H1 (cell line): ENCODE measurements around the gene FLG. TPM values are rescaled to one million over a fixed set of nuclear protein-coding genes. Genes with fewer than 3 reads are reported as not detected.
"Not testable (repeated sequence)": the region's sequence is repeated elsewhere in the genome, so short reads cannot be mapped to it uniquely, and the experiment has no call there.

Experiments
- CTCF ChIA-PET: fragments of 300-600 bp; sonication (Branson Sonifier 250); formaldehyde crosslinking; loops from one replicate; lab custom pipeline; 2021; ENCODE audit not compliant: partially characterized antibody; lab: Charles Lee
- POLR2A ChIA-PET: fragments of 300-600 bp; sonication (Branson Sonifier 250); formaldehyde crosslinking; loops from one replicate; lab custom pipeline; 2021; ENCODE audit warnings: inconsistent platforms; ENCODE audit not compliant: partially characterized antibody; lab: Charles Lee
- DNase-seq, 2 experiments: peaks; one replicate each; pipeline versions ENCODE4 v3.0.0 to v3.0.0-alpha.2; 2010 to 2022; ENCODE audit warnings: low spot score in 2 of 2, low read depth in 1 of 2, mixed read lengths in 1 of 2
- FAIRE-seq: peaks from 2 replicates; lab custom pipeline; 2011; peaks lifted over from hg19 to GRCh38; lab: Jason Lieb, UNC
- H2AFZ ChIP-seq: 2 replicates; pipeline ENCODE4 v1.8.1; 2012; ENCODE audit warnings: low read length, inconsistent platforms
- H2AK5ac ChIP-seq: 2 replicates; pipeline ENCODE4 v1.6.1; 2013; ENCODE audit warnings: low read depth, low read length
- H2BK120ac ChIP-seq: replicated peaks from 2 replicates; pipeline ENCODE3; 2013; ENCODE audit warnings: low read depth, low read length, inconsistent platforms
- H2BK12ac ChIP-seq: 2 replicates; pipeline ENCODE4 v1.6.1; 2013; ENCODE audit warnings: low read depth, low read length
- H2BK15ac ChIP-seq: 2 replicates; pipeline ENCODE4 v1.6.1; 2013; ENCODE audit warnings: low read length
- H2BK20ac ChIP-seq: 2 replicates; pipeline ENCODE4 v1.6.1; 2013; ENCODE audit warnings: low read length
- H2BK5ac ChIP-seq: 2 replicates; pipeline ENCODE4 v1.6.1; 2013; ENCODE audit warnings: low read depth, low read length
- H3K14ac ChIP-seq: 2 replicates; pipeline ENCODE4 v1.6.1; 2013; ENCODE audit warnings: inconsistent platforms; ENCODE audit not compliant: insufficient read length
- H3K18ac ChIP-seq: 2 replicates; pipeline ENCODE4 v1.6.1; 2013; ENCODE audit warnings: low read length; ENCODE audit errors: extremely low read depth
- H3K23ac ChIP-seq: 2 replicates; pipeline ENCODE4 v1.6.1; 2013; ENCODE audit warnings: inconsistent platforms; ENCODE audit not compliant: insufficient read length
- H3K23me2 ChIP-seq: 2 replicates; pipeline ENCODE4 v1.6.1; 2013; ENCODE audit warnings: low read depth, low read length
- H3K27ac ChIP-seq: 2 replicates; pipeline ENCODE4 v1.6.1; 2011; ENCODE audit warnings: low read depth, low read length, inconsistent platforms
- H3K27me3 ChIP-seq, 4 experiments: replicated peaks in 1 of 4; 1 replicate in 1 of 4; 2 replicates in 3 of 4; pipeline versions ENCODE4 v1.6.1 to v1.8.1; 2011 to 2013; ENCODE audit warnings: low read length in 3 of 4, mild to moderate bottlenecking in 3 of 4, inconsistent platforms in 2 of 4, mixed read lengths in 2 of 4, moderate library complexity in 1 of 4; ENCODE audit not compliant: control insufficient read depth in 3 of 4, insufficient read depth in 3 of 4; ENCODE audit errors: extremely low read depth in 1 of 4
- H3K36me3 ChIP-seq, 4 experiments: 2 replicates each; pipeline versions ENCODE4 v1.6.1 to v1.8.1; 2011 to 2013; ENCODE audit warnings: mild to moderate bottlenecking in 4 of 4, low read length in 3 of 4, moderate library complexity in 2 of 4, control low read depth in 1 of 4, inconsistent platforms in 1 of 4; ENCODE audit not compliant: insufficient read depth in 4 of 4, control insufficient read depth in 2 of 4
- H3K4ac ChIP-seq: replicated peaks from 2 replicates; pipeline ENCODE3; 2013; ENCODE audit warnings: low read length, low read depth, mixed read lengths, inconsistent platforms; ENCODE audit not compliant: insufficient read length
- H3K4me1 ChIP-seq, 4 experiments: replicated peaks in 1 of 4; 1 replicate in 1 of 4; 2 replicates in 3 of 4; pipeline versions ENCODE4 v1.6.1 to v1.8.1; 2011 to 2013; ENCODE audit warnings: low read length in 3 of 4, inconsistent platforms in 2 of 4, mixed read lengths in 1 of 4; ENCODE audit not compliant: insufficient read depth in 4 of 4, control insufficient read depth in 3 of 4
- H3K4me2 ChIP-seq, 2 experiments: 2 replicates each; pipeline versions ENCODE4 v1.6.1 to v1.8.1; 2011 to 2013; ENCODE audit warnings: low read depth in 2 of 2, low read length in 2 of 2, control low read depth in 1 of 2, inconsistent platforms in 1 of 2, mild to moderate bottlenecking in 1 of 2; ENCODE audit not compliant: insufficient read depth in 1 of 2
- H3K4me3 ChIP-seq, 4 experiments: fragments of 200-600, 300-600 bp in 1 of 4; sonication (generic), shearing (Covaris generic), sonication (Bioruptor Twin) in 1 of 4; 2 replicates each; pipeline versions ENCODE4 v1.5.1 to v1.8.1; 2011 to 2016; ENCODE audit warnings: low read length in 4 of 4, low read depth in 3 of 4, control low read depth in 2 of 4, inconsistent platforms in 2 of 4, mild to moderate bottlenecking in 2 of 4, mixed read lengths in 1 of 4, moderate library complexity in 1 of 4; ENCODE audit not compliant: insufficient read depth in 2 of 4; ENCODE audit errors: extremely low read depth in 1 of 4
- H3K56ac ChIP-seq: replicated peaks from 2 replicates; pipeline ENCODE3; 2013; ENCODE audit warnings: low read depth, mild to moderate bottlenecking, mixed read lengths, low read length, inconsistent platforms; ENCODE audit not compliant: insufficient read length
- H3K79me1 ChIP-seq: 2 replicates; pipeline ENCODE4 v1.6.1; 2013; ENCODE audit warnings: low read depth, low read length, control low read depth
- H3K79me2 ChIP-seq, 2 experiments: 2 replicates each; pipeline versions ENCODE4 v1.6.1 to v1.8.1; 2012 to 2013; ENCODE audit warnings: low read length in 2 of 2, mild to moderate bottlenecking in 2 of 2, inconsistent platforms in 1 of 2; ENCODE audit not compliant: insufficient read depth in 2 of 2, control insufficient read depth in 1 of 2
- H3K9ac ChIP-seq, 4 experiments: replicated peaks in 1 of 4; 1 replicate in 1 of 4; 2 replicates in 3 of 4; pipeline versions ENCODE4 v1.6.1 to v1.8.1; 2011 to 2013; ENCODE audit warnings: low read depth in 3 of 4, low read length in 3 of 4, control low read depth in 2 of 4, mild to moderate bottlenecking in 2 of 4, moderate library complexity in 2 of 4, inconsistent platforms in 1 of 4; ENCODE audit errors: extremely low read depth in 1 of 4
- H3K9me3 ChIP-seq, 2 experiments: 2 replicates each; pipeline versions ENCODE4 v1.6.1 to v1.8.1; 2012 to 2013; ENCODE audit warnings: mild to moderate bottlenecking in 2 of 2, moderate library complexity in 2 of 2, control low read depth in 1 of 2, inconsistent platforms in 1 of 2, low read depth in 1 of 2, low read length in 1 of 2, mixed read lengths in 1 of 2; ENCODE audit not compliant: insufficient read depth in 2 of 2
- H4K20me1 ChIP-seq, 2 experiments: replicated peaks in 1 of 2; 2 replicates each; pipeline versions ENCODE3 to v1.8.1; 2011 to 2013; ENCODE audit warnings: inconsistent platforms in 2 of 2, low read length in 2 of 2, mild to moderate bottlenecking in 1 of 2; ENCODE audit not compliant: insufficient read depth in 2 of 2, control insufficient read depth in 1 of 2
- H4K5ac ChIP-seq: 2 replicates; pipeline ENCODE4 v1.6.1; 2013; ENCODE audit warnings: low read length, low read depth, mixed read lengths, inconsistent platforms; ENCODE audit not compliant: insufficient read length
- H4K8ac ChIP-seq: 2 replicates; pipeline ENCODE4 v1.8.0; 2013; ENCODE audit warnings: mild to moderate bottlenecking, moderate library complexity, low read length, inconsistent platforms; ENCODE audit not compliant: insufficient read depth; ENCODE audit errors: extremely low read depth
- H4K91ac ChIP-seq: replicated peaks from 2 replicates; pipeline ENCODE3; 2013; ENCODE audit warnings: low read length, mixed read lengths, inconsistent platforms; ENCODE audit not compliant: insufficient read length
- WGBS, 2 experiments: shearing (Covaris generic) in 1 of 2; methylation state at CpG; one replicate each; pipeline versions ENCODE4 v1.1.6 to v1.1.7; 2013 to 2015; ENCODE audit warnings: low lambda C conversion rate in 2 of 2, mixed read lengths in 2 of 2, inconsistent platforms in 1 of 2, low coverage in 1 of 2, missing lambda C conversion rate in 1 of 2; ENCODE audit not compliant: insufficient replicate concordance in 2 of 2, insufficient coverage in 1 of 2, insufficient read length in 1 of 2; ENCODE audit errors: extremely low coverage in 1 of 2, missing lambda C conversion rate in 1 of 2; 5-methylcytosine and 5-hydroxymethylcytosine counted together
- polyA plus RNA-seq, 7 experiments: library from polyadenylated mRNA; depleted of rRNA in 3 of 7; stranded (reverse) in 5 of 7; unstranded in 2 of 7; fragments of >200 nt in 5 of 7; fragments of 200-250 nt in 2 of 7; gene quantifications; 1 replicate in 5 of 7; 2 replicates in 1 of 7; 4 replicates in 1 of 7; pipeline versions ENCODE4 v1.2.1 to v1.2.3, GENCODE V29; 2011 to 2013; ENCODE audit warnings: missing spikeins in 2 of 7, mixed read lengths in 2 of 7
- total RNA-seq: library from RNA; stranded (reverse); fragmentation: NEBNext Ultra II Directional; extraction: Animal tissue kit (Norgen Biotek cat#: 25700); gene quantifications from 2 replicates; pipeline ENCODE4 v1.2.1, GENCODE V29; 2021

FLG gene
- total and polyA plus RNA-seq, 2 of the 8 experiments (the other 6 are each of a cell fraction or from before 2014, with no cell fraction given): not detected

GRCh38 chr1:152307970-152308369 is 17.1 kb downstream of the FLG start:
- H4K20me1 ChIP-seq, H3K4me2 ChIP-seq, H2AK5ac ChIP-seq, H3K23me2 ChIP-seq, H4K91ac ChIP-seq, H3K27me3 ChIP-seq, H2BK5ac ChIP-seq, DNase-seq, H3K14ac ChIP-seq, H2BK15ac ChIP-seq, H3K18ac ChIP-seq, H3K27ac ChIP-seq, H2BK12ac ChIP-seq, H3K56ac ChIP-seq, H2BK20ac ChIP-seq, H4K5ac ChIP-seq, H3K36me3 ChIP-seq, H3K79me2 ChIP-seq, H3K4me3 ChIP-seq, H3K23ac ChIP-seq, H2BK120ac ChIP-seq, H4K8ac ChIP-seq, H3K4me1 ChIP-seq, H2AFZ ChIP-seq, H3K9ac ChIP-seq, CTCF ChIA-PET, H3K4ac ChIP-seq, POLR2A ChIA-PET, H3K79me1 ChIP-seq, FAIRE-seq: not testable (repeated sequence)
- peaks cover 47 to 80% of the 10 kb centered on the region in 2 experiments for H3K9me3 ChIP-seq
- WGBS, 2 experiments: 82% methylated on average over 8 of the region's 8 CpGs; no CpG with 5 or more reads in 1 of the 2 experiments

- H3K56ac ChIP-seq, H2AFZ ChIP-seq, H3K79me1 ChIP-seq, H3K27me3 ChIP-seq, H3K23ac ChIP-seq, H4K8ac ChIP-seq, H3K4me2 ChIP-seq, H3K4me3 ChIP-seq, H2BK120ac ChIP-seq, H4K20me1 ChIP-seq, H3K27ac ChIP-seq, H3K14ac ChIP-seq, H3K23me2 ChIP-seq, POLR2A ChIA-PET, H2AK5ac ChIP-seq, CTCF ChIA-PET, H2BK12ac ChIP-seq, H3K36me3 ChIP-seq, H3K79me2 ChIP-seq, FAIRE-seq, H3K4ac ChIP-seq, H3K18ac ChIP-seq, DNase-seq, H4K91ac ChIP-seq, H2BK20ac ChIP-seq, H3K4me1 ChIP-seq, H3K9ac ChIP-seq, H2BK5ac ChIP-seq, H2BK15ac ChIP-seq, H4K5ac ChIP-seq: not testable (repeated sequence)
- 84% methylated on average over 10 of the region's 10 CpGs; no CpG with 5 or more reads in 1 of the 2 experiments for WGBS, 2 experiments
- H3K9me3 ChIP-seq: peaks cover 48 to 67% of the 10 kb centered on the region in 2 experiments
Measured at GRCh38 chr1:152306123-152306522, 18.9 kb downstream of the FLG start.
